Measurements from ENCODE around the gene TSEN2. TPM values are rescaled to one million over a fixed set of nuclear protein-coding genes. Genes with fewer than 3 reads are reported as not detected.

The TSEN2 gene
- total and polyA plus RNA-seq, 9 of the 15 experiments (the other 6 are each of a cell fraction or from before 2014, with no cell fraction given) = 38.5 to 76.3 (median 46.6) TPM

GRCh38 chr3:12484198-12484982 lies at the start of gene TSEN2 (continued):
- no peak for TF ChIP-seq NONO (IDR thresholded peaks at IDR 0.05; ENCODE audit: low read depth in 2 of 2, low read length in 1 of 2)
- TF ChIP-seq ZNF518B (CRISPR knock-in tag; IDR thresholded peaks at IDR 0.05) = no peak
- no peak for TF ChIP-seq ZFP1 (CRISPR knock-in tag; IDR thresholded peaks at IDR 0.05)
- TF ChIP-seq RB1 (IDR thresholded peaks at IDR 0.05; ENCODE audit: low read depth) = peak; percentile 56
- no peak for TF ChIP-seq ZNF76 (CRISPR knock-in tag; IDR thresholded peaks at IDR 0.05; ENCODE audit: borderline replicate concordance)
- TF ChIP-seq TCF15 (CRISPR knock-in tag; IDR thresholded peaks at IDR 0.05) = no peak
- TF ChIP-seq NCOR1 (IDR thresholded peaks at IDR 0.05) = no peak
- no peak for TF ChIP-seq SMARCC2 (IDR thresholded peaks at IDR 0.05; ENCODE audit: low read depth)
- no peak for TF ChIP-seq CEBPZ (IDR thresholded peaks at IDR 0.05; ENCODE audit: borderline replicate concordance, low read depth, low read length)
- TF ChIP-seq GABPB1 (CRISPR knock-in tag; IDR thresholded peaks at IDR 0.05) = no peak; the same call in none of the 2 replicates
- peak; percentile 94 for TF ChIP-seq POLR2A (conservative IDR thresholded peaks at IDR 0.05)
- TF ChIP-seq DPF2 (IDR thresholded peaks at IDR 0.05) = no peak
- TF ChIP-seq HNRNPH1 (optimal IDR thresholded peaks at IDR 0.05; ENCODE audit: low read depth, low read length) = no peak
- no peak for TF ChIP-seq XRCC4 (IDR thresholded peaks at IDR 0.05; ENCODE audit: extremely low read depth, insufficient read depth, insufficient read length)
- TF ChIP-seq SMC3 (conservative IDR thresholded peaks at IDR 0.05; ENCODE audit: insufficient read depth, low read depth, low read length) = no peak
- peak; percentile 98 for TF ChIP-seq NKRF (IDR thresholded peaks at IDR 0.05; ENCODE audit: borderline replicate concordance)
- TF ChIP-seq ZNF146 (CRISPR knock-in tag; IDR thresholded peaks at IDR 0.05; ENCODE audit: unreplicated experiment) = no peak
- peak; percentile 21; the same call in 1 of the 2 replicates for TF ChIP-seq CBX1 (IDR thresholded peaks at IDR 0.05; ENCODE audit: low read depth)
- TF ChIP-seq ZBTB17 (CRISPR knock-in tag; IDR thresholded peaks at IDR 0.05) = peak; percentile 69

All from K562 (cell line).